ENCODE data around the gene CD27. TPM values are rescaled to one million over a fixed set of nuclear protein-coding genes. Genes with fewer than 3 reads are reported as not detected.
"Not testable (repeated sequence)": the region's sequence is repeated elsewhere in the genome, so short reads cannot be mapped to it uniquely, and the experiment has no call there.

The CD27 gene
- total RNA-seq, 1 experiment from 2014 or later = not detected

- DNase-seq (ENCODE audit: low spot score) = no peak
These were observed 16.9 kb downstream of the CD27 start for GRCh38 chr12:6461401-6462233.

- no peak for DNase-seq (ENCODE audit: low spot score)
These were observed 17.7 kb downstream of the CD27 start for GRCh38 chr12:6462234-6462995.

GRCh38 chr12:6463216-6463615, 18.5 kb downstream of the CD27 start:
- no peak for DNase-seq (ENCODE audit: low spot score)

GRCh38 chr12:6463858-6464257, 19.1 kb downstream of the CD27 start:
- no peak for DNase-seq (ENCODE audit: low spot score)

- DNase-seq (ENCODE audit: low spot score) = no peak
These were observed 19.8 kb downstream of the CD27 start for GRCh38 chr12:6464531-6464930.

- peak; percentile 58 for DNase-seq (ENCODE audit: low spot score)
These were observed 20.9 kb downstream of the CD27 start for GRCh38 chr12:6465467-6466183.

- no peak for DNase-seq (ENCODE audit: low spot score)
These were observed 21.4 kb downstream of the CD27 start for GRCh38 chr12:6466184-6466573.

GRCh38 chr12:6466751-6467150, 22.0 kb downstream of the CD27 start:
- not testable (repeated sequence) for DNase-seq (ENCODE audit: low spot score)

- not testable (repeated sequence) for DNase-seq (ENCODE audit: low spot score)
These were observed 23.0 kb downstream of the CD27 start for GRCh38 chr12:6467571-6468282.

- DNase-seq (ENCODE audit: low spot score) = no peak
These were observed 23.5 kb downstream of the CD27 start for GRCh38 chr12:6468283-6468575.

GRCh38 chr12:6469092-6469491, 24.3 kb downstream of the CD27 start:
- no peak for DNase-seq (ENCODE audit: low spot score)

- no peak for DNase-seq (ENCODE audit: low spot score)
These were observed 25.0 kb downstream of the CD27 start for GRCh38 chr12:6469609-6470374.

- DNase-seq (ENCODE audit: low spot score) = peak; percentile 99
These were observed 25.8 kb downstream of the CD27 start, which contains the start of gene VAMP1 for GRCh38 chr12:6470375-6471163. VAMP1 (minus strand) TSS chr12:6470677; CDS start chr12:6470531, 146 bp downstream.

- DNase-seq (ENCODE audit: low spot score) = no peak
These were observed 27.2 kb downstream of the CD27 start for GRCh38 chr12:6471989-6472360.

- DNase-seq (ENCODE audit: low spot score) = no peak
These were observed 27.7 kb downstream of the CD27 start for GRCh38 chr12:6472491-6472890.

GRCh38 chr12:6475233-6475975, 30.6 kb downstream of the CD27 start:
- not testable (repeated sequence) for DNase-seq (ENCODE audit: low spot score)

- peak; percentile 88 for DNase-seq (ENCODE audit: low spot score)
These were observed 31.7 kb downstream of the CD27 start for GRCh38 chr12:6476489-6476888.

- DNase-seq (ENCODE audit: low spot score) = not testable (repeated sequence)
These were observed 33.0 kb downstream of the CD27 start for GRCh38 chr12:6477601-6478377.

GRCh38 chr12:6478416-6478815, 33.7 kb downstream of the CD27 start:
- no peak for DNase-seq (ENCODE audit: low spot score)
